SK-N-SH treated with all-trans-retinoic acid at 6 μM for 48 hours (cell line): ENCODE data around the gene SMAD6.

Experiments
- TCF4 ChIP-seq: fragments of 250-450 bp; sonication (Bioruptor Pico); IDR thresholded peaks from 2 replicates; pipeline ENCODE4 v1.8.0; 2021; ENCODE audit warnings: mild to moderate bottlenecking, moderate library complexity, borderline replicate concordance
- ZNF70 ChIP-seq: fragments of 450-650 bp; formaldehyde crosslinking; IDR thresholded peaks from 2 replicates; pipeline ENCODE4 v1.5.0; 2020; ENCODE audit warnings: mild to moderate bottlenecking, moderate library complexity

DNA sequence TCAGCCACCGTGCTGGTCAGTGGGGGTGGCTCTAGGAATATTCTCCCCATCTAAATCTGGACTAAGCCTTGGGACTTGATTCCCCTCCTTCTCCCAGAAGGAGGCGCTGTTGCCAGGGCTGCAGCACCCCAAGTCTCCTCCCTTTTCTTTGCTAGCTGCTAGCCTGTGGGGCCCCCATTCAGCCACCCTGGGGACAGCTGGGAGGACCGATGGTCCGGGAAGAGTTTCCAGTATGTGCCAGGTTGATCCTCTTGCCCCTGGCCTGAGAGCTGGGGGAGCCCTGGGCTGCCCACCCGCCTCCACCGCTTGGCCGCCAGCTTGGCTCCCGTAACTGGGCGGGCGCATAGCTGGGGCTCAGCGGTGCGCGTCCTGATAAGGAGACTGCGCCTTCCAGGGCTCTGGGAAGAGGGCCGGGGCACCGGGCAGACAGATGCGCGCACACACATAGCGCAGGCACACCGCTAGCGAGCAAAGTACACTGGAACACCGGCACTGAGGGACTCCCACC lies 4.2 kb downstream of the SMAD6 start:
- TF ChIP-seq ZNF70 (no peak), TCF4 (CRISPR knock-in tag) (no peak)
